NCI-H2196 (cell line): ENCODE measurements around the gene POC1A.
"Not testable (repeated sequence)": the region's sequence is repeated elsewhere in the genome, so short reads cannot be mapped to it uniquely, and the experiment has no call there.

ENCODE experiments used
- DNase-seq: peaks from one replicate; lab custom pipeline; 2025; ENCODE audit not compliant: unreplicated experiment; lab: John Stamatoyannopoulos, UW

Gene POC1A

DNA sequence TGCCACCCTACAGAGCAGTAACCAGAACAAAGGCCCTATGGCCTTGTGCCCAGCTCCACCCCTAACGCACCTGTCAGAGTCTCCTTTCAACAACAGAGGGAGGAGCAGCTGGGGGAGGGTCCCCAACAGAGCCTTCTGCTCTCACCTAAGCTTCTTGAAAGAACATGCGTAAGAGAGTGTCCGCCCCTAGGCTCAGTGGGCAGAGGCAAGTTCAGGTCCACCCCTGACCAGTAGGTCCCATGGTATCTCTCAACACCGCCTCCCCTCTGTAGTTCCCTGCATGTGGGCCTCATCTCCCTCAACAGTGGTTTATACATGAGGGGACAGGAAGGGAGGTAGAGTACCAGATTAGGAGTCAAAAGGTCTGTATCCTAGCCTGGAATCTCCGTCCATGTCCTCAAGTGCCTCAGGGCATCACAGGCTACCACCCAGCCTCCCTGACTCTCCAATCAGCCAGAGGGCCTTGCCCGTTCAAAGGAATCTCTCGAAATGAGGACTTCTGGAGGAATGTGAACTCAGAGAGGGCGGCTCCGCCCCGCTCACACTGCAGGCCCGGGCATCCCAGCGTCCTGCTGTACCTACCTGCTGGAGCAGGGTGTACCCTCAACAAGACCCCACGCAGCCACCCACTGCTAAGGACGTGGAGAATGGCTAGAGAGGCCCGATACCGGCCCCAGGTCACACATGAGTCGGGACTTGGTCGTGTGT, 680 bp downstream of the POC1A start:
- peak; percentile 48 for DNase-seq

DNA sequence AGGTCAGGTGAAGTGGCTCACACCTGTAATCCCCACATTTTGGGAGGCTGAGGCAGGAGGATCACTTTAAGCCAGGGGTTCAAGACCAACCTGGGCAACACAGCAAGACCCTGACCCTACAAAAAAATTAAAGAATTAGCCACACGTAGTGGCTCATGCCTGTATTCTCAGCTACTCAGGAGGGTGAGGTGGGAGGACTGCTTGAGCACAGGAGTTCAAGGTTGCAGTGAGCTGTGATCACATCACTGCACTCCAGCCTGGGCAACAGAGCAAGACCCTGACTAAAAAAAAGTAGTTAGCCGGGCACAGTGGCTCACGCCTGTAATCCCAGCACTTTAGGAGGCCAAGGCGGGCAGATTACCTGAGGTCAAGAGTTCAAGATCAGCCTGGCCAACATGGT, 2.2 kb downstream of the POC1A start:
- not testable (repeated sequence) for DNase-seq

DNA sequence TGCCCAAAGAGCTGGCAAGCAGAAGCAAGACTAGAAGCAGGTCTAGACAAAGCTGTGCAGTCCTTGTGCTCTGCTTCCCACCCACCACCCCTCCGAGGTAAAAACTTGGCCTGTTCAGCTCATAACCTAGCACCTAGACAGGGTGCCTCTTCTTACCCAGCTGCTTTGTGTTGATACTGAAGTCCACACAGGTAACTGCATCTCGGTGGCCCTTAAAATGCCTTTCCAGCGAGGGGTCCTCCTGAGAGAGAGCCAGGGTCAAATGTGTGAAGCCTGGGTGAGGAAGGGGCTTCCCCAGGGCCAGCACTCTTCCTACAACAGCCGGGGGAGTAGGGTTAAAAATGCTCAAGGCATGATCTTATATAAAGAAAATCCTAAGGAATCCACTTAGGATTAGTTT, 3.4 kb downstream of the POC1A start:
- DNase-seq, result no peak

DNA sequence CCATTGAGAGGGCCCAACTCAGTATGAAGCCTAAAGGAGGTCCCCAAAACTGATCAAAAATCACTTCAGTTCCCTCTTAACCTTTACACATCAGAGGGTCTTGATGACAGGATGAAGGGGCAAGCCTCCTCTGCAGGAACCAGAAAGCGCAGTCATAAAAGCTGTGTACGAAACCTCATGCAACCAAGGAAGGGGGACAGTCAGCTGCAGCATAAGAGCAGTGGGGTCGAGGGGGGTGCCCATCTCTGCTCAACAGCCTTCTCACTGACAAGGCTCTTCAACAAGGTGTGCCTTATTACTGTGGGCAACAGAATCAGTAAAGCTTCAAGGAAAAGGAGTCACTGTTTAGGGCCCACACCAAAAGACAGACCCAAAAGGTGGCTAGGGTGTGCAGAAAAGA, 3.9 kb downstream of the POC1A start:
- DNase-seq, result no peak

DNA sequence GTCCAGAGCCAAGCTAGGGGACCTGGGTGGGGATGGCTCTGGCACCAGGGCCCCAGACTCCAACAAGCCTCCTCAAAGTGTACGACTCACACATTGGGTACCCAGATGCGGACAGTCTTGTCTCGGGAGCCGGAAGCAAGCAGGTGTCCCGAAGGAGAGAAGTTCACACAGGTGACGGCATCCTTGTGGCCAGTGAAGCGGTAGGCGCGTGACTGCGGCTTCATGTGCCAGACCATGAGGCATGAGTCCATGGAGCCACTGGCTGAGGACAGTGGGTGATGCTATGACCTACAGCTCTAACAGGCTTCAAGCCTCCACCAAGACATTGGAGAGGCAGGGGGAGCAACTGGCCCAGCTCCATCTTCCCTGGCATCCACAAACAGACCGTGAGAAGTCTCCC, 4.5 kb downstream of the POC1A start:
- no peak for DNase-seq

DNA sequence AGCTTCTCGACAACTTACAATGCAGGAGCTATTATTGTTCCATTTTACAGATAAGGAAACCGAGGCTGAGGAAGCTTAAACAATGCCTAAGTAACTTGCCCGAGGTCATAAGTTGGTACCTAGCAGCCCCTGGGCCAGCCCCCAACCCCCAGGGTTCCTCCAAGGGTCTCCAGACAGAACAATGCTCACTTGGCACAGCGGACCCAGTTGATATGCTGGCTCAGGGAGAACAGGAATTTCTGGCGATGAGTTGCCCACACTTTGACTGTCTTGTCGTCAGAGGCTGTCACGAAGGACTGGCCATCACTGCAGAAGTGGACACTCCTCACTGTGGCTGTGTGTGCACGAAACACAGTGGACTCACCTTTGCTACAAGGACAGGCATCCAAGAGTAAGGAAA, 5.2 kb downstream of the POC1A start:
- no peak for DNase-seq

DNA sequence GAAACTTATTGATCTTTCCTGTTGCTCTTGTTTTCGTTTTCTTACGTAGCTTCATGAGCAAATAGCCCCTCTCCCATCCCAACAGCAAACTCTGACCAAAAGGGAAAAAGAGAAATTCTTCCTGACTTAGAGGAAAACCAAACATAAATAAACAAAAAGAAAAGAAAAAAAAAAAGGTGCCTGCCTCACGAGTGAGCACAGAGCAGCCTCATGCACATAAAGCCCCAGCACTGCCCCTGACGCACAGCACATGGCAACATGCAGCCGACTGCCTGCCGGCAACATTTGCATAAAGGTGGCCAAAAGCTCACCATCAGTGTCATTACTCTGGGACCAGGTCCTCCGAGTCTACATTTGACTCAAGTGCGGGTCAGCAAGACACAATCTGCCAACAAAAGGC, 6.4 kb downstream of the POC1A start:
- no peak for DNase-seq

DNA sequence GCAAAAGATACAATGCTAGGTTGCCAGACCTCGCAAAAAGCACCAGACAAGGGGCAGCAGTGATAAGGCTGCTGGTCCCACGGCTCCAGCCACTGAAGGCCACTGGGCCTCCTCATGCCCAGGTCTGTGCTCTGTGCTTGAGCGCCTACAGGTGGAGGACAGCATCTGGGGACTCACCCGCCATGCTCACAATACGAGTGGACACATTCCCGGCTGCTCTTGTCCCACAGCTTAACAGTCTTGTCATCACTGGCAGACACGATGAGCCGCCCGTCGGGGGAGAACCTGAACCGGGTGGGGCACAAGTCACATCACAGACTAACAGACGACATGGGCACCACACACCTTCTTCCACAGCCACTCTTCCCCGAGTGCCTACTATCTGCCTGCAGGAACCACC, 7.4 kb downstream of the POC1A start:
- no peak for DNase-seq

DNA sequence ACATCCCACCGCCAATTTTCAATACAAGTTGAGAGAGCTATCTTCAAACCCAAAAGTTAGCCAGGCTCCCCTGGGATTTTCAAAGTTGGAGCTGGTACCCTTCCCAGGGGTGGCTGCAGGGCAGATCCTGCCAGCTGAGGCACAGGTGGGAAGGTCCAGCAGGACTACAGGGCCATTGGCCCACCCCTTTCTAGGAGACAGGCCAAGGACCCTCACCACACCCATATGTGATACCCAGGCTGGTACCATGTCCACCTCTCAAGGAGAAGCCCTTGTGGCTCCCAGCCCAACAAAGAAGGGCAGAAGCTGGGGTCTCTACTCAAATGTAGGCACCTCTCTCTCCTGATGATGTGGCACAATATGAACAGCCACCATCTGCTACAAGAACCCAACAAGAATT, 8.0 kb downstream of the POC1A start:
- no peak for DNase-seq

DNA sequence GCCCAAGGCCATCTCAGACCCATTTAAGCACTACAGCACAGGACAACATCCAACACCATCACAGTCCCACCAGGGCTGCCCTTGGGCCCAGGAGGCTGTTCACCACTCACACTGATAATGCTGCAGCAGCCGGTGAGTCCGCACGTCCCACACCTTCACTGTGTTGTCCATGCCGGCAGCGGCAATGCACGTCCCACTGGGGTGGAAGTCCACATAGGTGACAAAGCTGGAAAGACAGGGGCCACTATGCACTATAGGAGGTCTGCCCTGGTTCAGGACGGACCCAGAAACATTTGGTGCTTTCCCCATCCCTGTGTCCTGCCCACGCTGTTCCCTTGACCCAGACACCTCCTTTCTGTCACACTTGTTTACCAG, 8.5 kb downstream of the POC1A start:
- DNase-seq, result no peak

DNA sequence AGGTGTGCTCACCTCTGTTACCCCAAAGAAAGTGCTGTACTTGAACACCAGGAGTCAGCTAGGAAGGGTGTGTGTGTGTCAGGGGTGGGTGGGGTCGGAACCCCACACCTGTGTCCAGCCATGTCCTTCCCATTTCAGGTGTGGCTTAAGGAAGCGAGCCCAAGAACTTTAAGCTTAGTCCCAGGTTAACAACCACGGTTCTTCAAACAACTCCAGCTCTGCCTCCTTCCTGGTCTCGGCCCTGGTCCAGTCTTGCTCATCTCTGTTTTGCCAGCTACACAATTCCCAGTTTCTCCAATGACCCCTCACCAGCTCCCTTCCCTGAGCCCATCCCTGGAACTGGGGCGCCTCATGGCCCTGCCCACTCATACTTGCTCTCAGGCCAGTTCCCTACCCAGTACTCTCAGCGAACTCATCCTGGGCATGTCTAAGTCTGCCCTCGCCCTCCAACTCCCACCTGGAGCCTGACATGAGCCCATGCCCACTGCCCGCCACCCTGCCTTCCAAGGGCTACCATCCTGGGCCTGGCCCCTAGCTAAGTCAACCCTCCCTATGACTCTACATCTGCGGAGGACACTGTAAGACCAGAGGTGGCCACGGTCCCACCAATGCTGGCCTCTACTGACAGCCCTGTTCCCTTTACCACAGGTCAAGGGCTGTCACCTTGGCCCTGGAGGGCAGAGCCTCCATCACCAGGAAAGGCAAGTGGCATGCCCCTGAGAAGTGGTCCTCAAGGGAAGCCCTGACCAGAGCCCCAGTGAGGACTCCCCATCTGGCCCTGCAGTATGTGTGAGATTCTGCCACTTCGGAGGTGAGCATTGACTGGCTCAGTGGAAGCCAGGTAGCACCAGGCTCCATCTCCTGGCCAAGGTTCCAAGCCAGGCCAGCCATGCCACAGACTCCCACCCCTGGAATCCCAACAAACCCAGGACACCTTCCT, 9.2 kb downstream of the POC1A start:
- no peak for DNase-seq

DNA sequence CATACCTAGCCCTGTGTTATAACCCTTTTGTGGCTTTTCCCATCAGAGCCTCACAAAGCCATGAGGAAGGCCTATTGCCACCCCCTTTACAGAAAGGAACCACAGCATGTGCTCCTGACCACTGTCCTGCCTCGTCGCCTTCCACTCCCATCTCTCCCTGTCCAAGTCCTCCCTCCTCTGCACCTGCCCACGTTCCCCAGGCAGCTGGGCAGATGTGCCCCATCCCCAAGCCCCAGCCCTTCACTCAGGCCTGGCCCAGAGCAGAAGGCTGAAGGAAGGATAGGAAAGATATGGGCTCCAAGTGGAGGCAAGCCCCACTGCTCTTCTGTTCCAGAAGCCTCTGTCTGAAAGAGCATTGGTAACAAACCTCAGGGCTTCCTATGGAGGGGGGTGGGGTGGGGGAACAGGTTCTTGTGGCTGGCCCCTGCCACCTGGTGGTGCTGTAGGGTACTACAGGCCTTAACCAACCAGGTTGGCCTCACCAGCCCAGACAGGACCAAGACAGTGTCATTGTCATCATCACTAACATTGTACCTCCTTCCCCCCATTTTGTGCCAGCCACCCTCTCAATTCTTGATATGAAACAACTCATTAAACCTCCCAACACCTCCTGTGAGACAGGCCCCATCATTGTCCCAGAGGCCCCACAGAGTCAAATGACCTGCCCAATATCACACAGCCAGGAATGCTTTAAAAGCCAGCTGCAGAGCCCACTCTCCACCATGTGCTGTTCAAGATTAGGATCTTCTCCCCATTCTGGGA, 10.0 kb downstream of the POC1A start:
- DNase-seq, result peak; percentile 55

DNA sequence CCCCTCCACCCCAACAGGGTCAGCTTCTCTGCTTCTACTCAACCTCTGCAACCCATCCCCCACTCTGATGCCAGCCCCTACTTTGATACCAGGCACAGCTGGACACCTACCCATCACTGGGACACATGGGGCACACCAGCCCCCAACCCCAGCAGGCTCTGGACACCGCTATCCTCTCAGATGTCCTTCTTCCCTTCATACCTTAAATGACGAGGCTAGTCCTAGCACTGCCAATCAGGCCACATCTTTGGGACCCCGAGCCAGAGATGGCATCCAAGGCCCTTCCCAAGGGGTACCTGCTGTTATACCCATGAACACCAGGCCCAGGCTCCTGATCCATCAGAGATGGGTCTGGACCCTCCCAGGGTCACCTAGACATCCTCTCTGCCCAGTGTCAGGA, 10.6 kb downstream of the POC1A start:
- DNase-seq, result no peak

DNA sequence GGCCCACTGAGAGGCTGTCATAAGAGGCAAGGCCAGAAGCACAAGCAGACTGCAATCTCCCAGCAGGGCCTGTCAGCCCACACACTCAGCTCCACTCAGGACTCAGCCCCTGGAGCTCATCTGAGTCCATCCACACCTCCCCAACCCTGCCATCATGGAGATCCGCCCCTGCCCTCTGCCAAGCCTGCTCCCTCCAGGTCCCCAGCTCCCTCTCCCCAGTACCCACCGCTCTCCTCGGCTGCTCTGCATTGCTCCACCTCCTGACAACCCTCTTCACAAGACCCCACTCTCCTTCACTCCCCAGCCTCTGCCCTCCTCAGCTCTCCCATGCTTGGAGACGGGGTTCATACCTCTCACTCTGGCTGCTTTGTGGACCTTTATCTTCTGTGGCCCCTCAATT, 11.1 kb downstream of the POC1A start:
- DNase-seq, result no peak

DNA sequence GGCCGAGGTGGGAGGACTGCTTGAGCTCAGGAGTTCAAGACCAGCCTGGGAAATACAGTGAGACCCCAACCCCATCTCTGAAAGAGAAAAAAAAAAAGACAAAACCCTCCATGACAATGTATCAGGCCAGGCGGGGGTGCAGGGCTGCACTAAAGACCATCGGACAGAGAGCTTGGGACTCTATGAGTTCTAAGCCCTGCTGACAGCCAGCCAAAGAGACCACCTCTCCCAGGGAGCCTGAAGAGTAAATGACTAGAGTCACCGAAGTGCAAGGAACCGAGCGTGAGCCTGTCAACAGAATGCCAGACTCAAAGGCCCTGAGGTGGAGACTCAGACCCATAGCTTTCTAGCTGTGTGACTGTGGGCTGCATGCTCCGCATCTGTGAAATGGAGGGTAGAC, 12.5 kb downstream of the POC1A start:
- DNase-seq, result no peak

DNA sequence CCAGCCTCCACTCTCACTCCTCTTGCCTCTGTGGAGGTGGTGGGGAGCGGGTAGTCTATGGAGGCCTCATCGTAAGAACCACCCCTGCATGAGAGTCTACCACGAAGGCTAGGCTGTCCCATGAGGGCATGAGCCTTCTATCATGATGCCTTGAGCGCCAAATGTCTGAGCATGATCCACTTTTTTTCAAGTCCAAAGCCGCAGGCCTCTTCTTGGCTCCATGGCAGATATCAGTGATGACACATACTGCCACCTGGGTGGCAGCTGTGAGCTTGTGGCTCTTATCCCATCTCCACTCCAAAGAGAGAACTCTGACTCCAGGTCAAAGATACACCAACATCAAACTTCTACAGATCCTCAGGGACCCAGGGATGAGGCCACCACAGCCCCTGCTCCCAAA, 13.5 kb downstream of the POC1A start:
- no peak for DNase-seq

DNA sequence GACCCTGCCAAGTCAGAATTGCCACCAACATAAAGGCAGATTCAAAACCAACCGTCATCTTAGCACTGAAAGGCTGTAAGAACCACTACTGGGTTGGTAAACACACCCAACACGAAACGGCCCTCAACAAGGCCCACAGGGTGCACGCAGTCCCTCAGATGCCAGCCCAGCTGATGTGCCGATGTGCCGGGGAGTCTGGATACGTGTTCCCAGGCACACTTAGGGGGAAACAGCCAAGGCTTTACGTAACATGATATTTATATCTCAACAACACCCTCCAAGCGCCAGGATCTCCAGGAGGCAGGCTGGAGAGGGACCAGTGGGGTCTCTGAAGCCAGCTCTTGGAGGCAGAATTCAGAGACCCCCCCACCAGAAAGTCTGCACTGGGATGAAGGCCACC, 14.2 kb downstream of the POC1A start:
- DNase-seq, result no peak

DNA sequence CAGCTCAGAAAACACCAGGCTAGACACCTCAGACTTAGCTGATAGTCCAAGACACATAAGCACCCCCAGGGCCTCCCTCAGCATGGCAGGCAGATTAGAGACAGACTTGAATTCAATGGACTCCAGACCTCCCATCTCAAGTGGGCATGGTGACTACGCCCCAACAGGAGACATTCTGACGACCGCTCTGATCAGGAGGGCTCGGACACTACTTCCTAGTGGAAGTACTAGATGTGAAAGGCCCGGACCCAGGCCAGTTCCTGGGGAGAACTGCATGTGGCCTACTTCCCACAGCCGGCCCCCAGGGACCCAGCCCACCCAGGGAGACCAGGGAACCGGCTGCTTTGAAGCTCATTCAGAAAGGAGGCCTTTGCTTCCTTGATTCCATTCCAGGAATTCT, 16.9 kb downstream of the POC1A start:
- DNase-seq, result no peak

DNA sequence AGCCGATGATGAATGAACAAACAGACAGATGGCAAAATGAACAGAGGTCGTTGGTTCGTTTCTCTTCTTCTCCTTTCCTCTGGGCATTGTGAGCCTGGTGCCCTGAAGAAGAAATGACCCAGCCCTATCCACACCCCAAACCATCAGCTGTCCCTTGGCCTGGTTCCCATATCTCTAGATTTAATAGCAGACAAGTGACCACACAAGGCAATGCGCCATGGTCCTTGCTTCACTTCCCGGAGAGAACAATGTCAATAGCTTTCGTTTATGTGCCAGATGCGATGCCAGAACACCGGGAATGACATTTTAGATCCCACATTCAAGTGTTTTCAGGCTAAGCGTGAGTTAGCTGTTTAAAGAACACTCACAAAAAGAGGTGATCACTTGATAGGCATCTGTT, 17.7 kb downstream of the POC1A start:
- peak; percentile 54 for DNase-seq

DNA sequence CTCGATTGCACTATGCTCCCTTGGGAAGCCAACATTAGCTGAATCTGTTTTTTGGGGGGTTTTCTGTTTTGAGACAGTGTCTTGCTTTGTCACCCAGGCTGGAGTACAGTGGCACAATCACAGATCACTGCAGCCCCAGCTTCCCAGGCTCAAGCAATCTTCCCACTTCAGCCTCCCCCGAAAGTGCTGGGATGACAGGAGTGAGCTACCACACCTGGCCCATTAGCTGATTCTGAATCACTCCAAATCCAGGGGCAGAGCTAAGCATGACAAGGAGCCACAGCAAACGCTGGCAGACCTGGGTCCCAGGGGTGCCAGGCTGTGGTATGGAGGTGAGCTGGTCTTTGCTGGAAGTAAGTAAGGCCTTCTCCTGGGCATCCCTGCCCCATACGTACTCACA, 18.9 kb downstream of the POC1A start:
- no peak for DNase-seq

DNA sequence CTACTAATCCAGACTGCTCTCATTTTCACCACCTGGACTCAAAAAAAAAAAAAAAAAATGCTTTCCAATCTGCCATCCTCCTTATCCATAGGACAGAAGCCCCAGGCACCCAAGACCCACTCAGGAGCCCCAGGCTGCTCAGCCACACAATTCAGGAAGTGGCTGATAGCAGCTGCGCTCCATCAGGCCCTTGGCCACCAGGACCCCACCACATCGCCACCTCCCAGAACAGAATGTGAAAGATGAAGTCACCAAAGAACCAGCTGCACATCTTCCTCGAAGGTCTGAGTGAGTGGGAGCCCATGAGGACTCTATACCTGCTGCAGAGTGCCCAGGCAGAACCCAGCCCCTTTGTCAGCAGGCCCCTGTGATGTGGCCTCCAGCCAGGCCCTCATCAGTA, 19.5 kb downstream of the POC1A start:
- no peak for DNase-seq

DNA sequence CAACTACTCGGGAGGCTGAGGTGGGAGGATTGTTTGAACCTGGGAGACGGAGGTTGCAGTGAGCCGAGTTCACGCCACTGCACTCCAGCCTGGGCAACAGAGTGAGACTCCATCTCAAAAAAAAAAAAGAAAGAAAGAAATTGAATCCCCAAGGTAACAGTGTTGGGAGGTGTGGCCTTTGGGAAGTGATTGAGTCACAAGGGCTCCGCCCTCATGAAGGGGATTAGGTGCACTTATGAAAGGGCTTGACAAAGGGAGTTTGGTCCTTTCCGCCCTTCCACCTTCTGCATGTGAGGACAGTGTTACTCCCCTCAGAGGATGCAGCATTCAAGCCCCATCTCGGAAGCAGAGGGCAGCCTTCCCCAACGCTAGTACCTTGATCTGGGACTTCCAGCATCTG, 21.3 kb downstream of the POC1A start:
- DNase-seq, result no peak
